Endothelial cell (in vitro differentiated cells): Measurements from ENCODE around the gene FABP1. TPM values are rescaled to one million over a fixed set of nuclear protein-coding genes. Genes with fewer than 3 reads are reported as not detected.

Source experiments
- DNase-seq: peaks from one replicate; pipeline ENCODE4 v3.0.0; 2021; ENCODE audit warnings: low spot score
- H3K27ac Mint-ChIP-seq: one replicate; pipeline ENCODE4 v1.8.0; 2021; ENCODE audit warnings: mixed read lengths, inconsistent platforms; ENCODE audit not compliant: unreplicated experiment
- H3K27me3 Mint-ChIP-seq: one replicate; pipeline ENCODE4 v1.8.0; 2021; ENCODE audit warnings: mild to moderate bottlenecking, moderate library complexity, mixed read lengths, inconsistent platforms; ENCODE audit not compliant: unreplicated experiment
- H3K36me3 Mint-ChIP-seq: one replicate; pipeline ENCODE4 v1.8.0; 2021; ENCODE audit warnings: mild to moderate bottlenecking, low read depth, mixed read lengths, inconsistent platforms; ENCODE audit not compliant: unreplicated experiment
- H3K4me1 Mint-ChIP-seq: one replicate; pipeline ENCODE4 v1.8.0; 2021; ENCODE audit warnings: mild to moderate bottlenecking, mixed read lengths, inconsistent platforms; ENCODE audit not compliant: unreplicated experiment
- H3K4me3 Mint-ChIP-seq: one replicate; pipeline ENCODE4 v1.8.0; 2021; ENCODE audit warnings: mild to moderate bottlenecking, mixed read lengths, inconsistent platforms; ENCODE audit not compliant: unreplicated experiment
- H3K9me3 Mint-ChIP-seq: one replicate; pipeline ENCODE4 v1.8.0; 2021; ENCODE audit warnings: mixed read lengths, inconsistent platforms; ENCODE audit not compliant: unreplicated experiment
- CTCF ChIP-seq: fragments of 200-600 bp; sonication (generic); IDR thresholded peaks from one replicate; pipeline ENCODE4 v1.5.0; 2021; ENCODE audit warnings: antibody characterized with exemption; ENCODE audit not compliant: unreplicated experiment
- total RNA-seq: library from RNA; stranded (reverse); fragmentation: NEBNext Ultra II Directional; extraction: Animal tissue kit (Norgen Biotek cat#: 25700); gene quantifications from one replicate; pipeline ENCODE4 v1.2.1, GENCODE V29; 2021; ENCODE audit not compliant: unreplicated experiment

Gene FABP1
- total RNA-seq, 1 donor from 2014 or later, result not detected

GRCh38 chr2:88110830-88111229, 17.0 kb downstream of the FABP1 start:
- TF ChIP-seq CTCF, result no peak
- no peak for DNase-seq
- H3K36me3 Mint-ChIP-seq, result no peaks in the 10 kb centered on the region
- no peaks in the 10 kb centered on the region for H3K9me3 Mint-ChIP-seq
- no peaks in the 10 kb centered on the region for H3K4me1 Mint-ChIP-seq
- H3K4me3 Mint-ChIP-seq, result no peak overlapping the region
- no peak overlapping the region for H3K27ac Mint-ChIP-seq
- peaks cover 2% of the 10 kb centered on the region for H3K27me3 Mint-ChIP-seq

- DNase-seq, result no peak
- H3K27ac Mint-ChIP-seq, result no peak overlapping the region
- H3K9me3 Mint-ChIP-seq, result no peaks in the 10 kb centered on the region
- H3K27me3 Mint-ChIP-seq, result no peaks in the 10 kb centered on the region
- H3K4me1 Mint-ChIP-seq, result no peaks in the 10 kb centered on the region
- no peak for TF ChIP-seq CTCF
- no peaks in the 10 kb centered on the region for H3K36me3 Mint-ChIP-seq
- H3K4me3 Mint-ChIP-seq, result no peak overlapping the region
Measured at GRCh38 chr2:88108796-88109195, 19.1 kb downstream of the FABP1 start.

GRCh38 chr2:88100489-88100858, 27.4 kb downstream of the FABP1 start:
- no peaks in the 10 kb centered on the region for H3K4me1 Mint-ChIP-seq
- no peaks in the 10 kb centered on the region for H3K9me3 Mint-ChIP-seq
- H3K4me3 Mint-ChIP-seq, result no peak overlapping the region
- H3K36me3 Mint-ChIP-seq, result no peaks in the 10 kb centered on the region
- no peak for TF ChIP-seq CTCF
- H3K27ac Mint-ChIP-seq, result no peak overlapping the region
- H3K27me3 Mint-ChIP-seq, result peaks cover 3% of the 10 kb centered on the region
- no peak for DNase-seq

- DNase-seq, result peak; percentile 26
- no peaks in the 10 kb centered on the region for H3K4me1 Mint-ChIP-seq
- peaks cover 3% of the 10 kb centered on the region for H3K27me3 Mint-ChIP-seq
- H3K27ac Mint-ChIP-seq, result no peak overlapping the region
- no peaks in the 10 kb centered on the region for H3K9me3 Mint-ChIP-seq
- no peaks in the 10 kb centered on the region for H3K36me3 Mint-ChIP-seq
- TF ChIP-seq CTCF, result no peak
- no peak overlapping the region for H3K4me3 Mint-ChIP-seq
Measured at GRCh38 chr2:88099798-88100488, 27.9 kb downstream of the FABP1 start.

- Mint-ChIP-seq H3K4me1 (no peaks in the 10 kb centered on the region), H3K27me3 (peaks cover 3% of the 10 kb centered on the region), H3K36me3 (no peaks in the 10 kb centered on the region), H3K4me3 (no peak overlapping the region), H3K9me3 (no peaks in the 10 kb centered on the region), H3K27ac (no peak overlapping the region)
- no peak for TF ChIP-seq CTCF
- DNase-seq, result no peak
Measured at GRCh38 chr2:88098558-88098900, 29.3 kb downstream of the FABP1 start.
